Activated CD8-positive, alpha-beta memory T cell treated with anti-CD3 and anti-CD28 coated beads for 36 hours (primary cell): ENCODE measurements around the gene WWC1. TPM values are rescaled to one million over a fixed set of nuclear protein-coding genes. Genes with fewer than 3 reads are reported as not detected.
"Not testable (repeated sequence)": the region's sequence is repeated elsewhere in the genome, so short reads cannot be mapped to it uniquely, and the experiment has no call there.

Experiments used
- CTCF ChIA-PET: fragments of 350-600 bp; sonication (Branson Sonifier 250); formaldehyde crosslinking; loops from one replicate; lab custom pipeline; 2021; ENCODE audit warnings: antibody characterized with exemption; lab: Charles Lee
- POLR2A ChIA-PET: fragments of 350-600 bp; sonication (Branson Sonifier 250); formaldehyde crosslinking; loops from one replicate; lab custom pipeline; 2021; ENCODE audit warnings: antibody characterized with exemption; lab: Charles Lee
- total RNA-seq, 2 experiments: library from RNA; stranded (reverse); gene quantifications; one replicate each; pipeline ENCODE4 v1.2.3, GENCODE V29; 2021

The WWC1 gene
- total RNA-seq, 2 experiments from 2014 or later = 1.9 to 3.2 TPM

- CTCF ChIA-PET = no interaction called here
- POLR2A ChIA-PET = no interaction called here
These were observed 12.1 kb downstream of the WWC1 start for GRCh38 chr5:168303393-168304025.

GRCh38 chr5:168304349-168304748, 12.9 kb downstream of the WWC1 start:
- CTCF ChIA-PET = interaction anchor here (0.7 kb wide), 1 partner anchor 1475 kb away, joined by 3 read pairs; no protein-coding TSS in a partner anchor
- POLR2A ChIA-PET = no interaction called here

GRCh38 chr5:168305281-168305680, 13.8 kb downstream of the WWC1 start:
- ChIA-PET CTCF (interaction anchor here (0.7 kb wide), 1 partner anchor 1475 kb away, joined by 3 read pairs; no protein-coding TSS in a partner anchor), POLR2A (no interaction called here)

- POLR2A ChIA-PET = no interaction called here
- CTCF ChIA-PET = no interaction called here
These were observed 15.6 kb downstream of the WWC1 start for GRCh38 chr5:168307022-168307421.

- CTCF ChIA-PET = no interaction called here
- POLR2A ChIA-PET = no interaction called here
These were observed 16.6 kb downstream of the WWC1 start for GRCh38 chr5:168307925-168308584.

- POLR2A ChIA-PET = no interaction called here
- CTCF ChIA-PET = no interaction called here
These were observed 17.6 kb downstream of the WWC1 start for GRCh38 chr5:168308976-168309598.

- CTCF ChIA-PET, POLR2A ChIA-PET: not testable (repeated sequence)
These were observed 19.1 kb downstream of the WWC1 start for GRCh38 chr5:168310541-168310940.

GRCh38 chr5:168311061-168311566, 19.7 kb downstream of the WWC1 start:
- CTCF ChIA-PET = no interaction called here
- POLR2A ChIA-PET = no interaction called here

GRCh38 chr5:168312606-168313295, 21.3 kb downstream of the WWC1 start:
- CTCF ChIA-PET = interaction anchor here (1.2 kb wide), 1 partner anchor 51 kb away, joined by 4 read pairs; no protein-coding TSS in a partner anchor
- POLR2A ChIA-PET = no interaction called here

- ChIA-PET POLR2A (no interaction called here), CTCF (no interaction called here)
These were observed 22.3 kb downstream of the WWC1 start for GRCh38 chr5:168313596-168314204.

GRCh38 chr5:168314735-168315411, 23.4 kb downstream of the WWC1 start:
- POLR2A ChIA-PET = no interaction called here
- CTCF ChIA-PET = no interaction called here

GRCh38 chr5:168315416-168316138, 24.1 kb downstream of the WWC1 start:
- CTCF ChIA-PET = interaction anchor here (0.6 kb wide), 1 partner anchor 14 kb away, joined by 4 read pairs; no protein-coding TSS in a partner anchor
- POLR2A ChIA-PET = no interaction called here

GRCh38 chr5:168316139-168316578, 24.7 kb downstream of the WWC1 start:
- ChIA-PET POLR2A (no interaction called here), CTCF (interaction anchor here (0.6 kb wide), 1 partner anchor 15 kb away, joined by 4 read pairs; no protein-coding TSS in a partner anchor)

GRCh38 chr5:168317096-168317520, 25.7 kb downstream of the WWC1 start:
- ChIA-PET CTCF (no interaction called here), POLR2A (no interaction called here)

GRCh38 chr5:168317521-168318147, 26.2 kb downstream of the WWC1 start:
- POLR2A ChIA-PET = no interaction called here
- CTCF ChIA-PET = no interaction called here

- POLR2A ChIA-PET = no interaction called here
- CTCF ChIA-PET = no interaction called here
These were observed 26.8 kb downstream of the WWC1 start for GRCh38 chr5:168318240-168318639.

- POLR2A ChIA-PET = no interaction called here
- CTCF ChIA-PET = no interaction called here
These were observed 28.3 kb downstream of the WWC1 start for GRCh38 chr5:168319774-168320173.

GRCh38 chr5:168320805-168321204, 29.4 kb downstream of the WWC1 start:
- POLR2A ChIA-PET = no interaction called here

More at GRCh38 chr5:168320805-168321204, 29.4 kb downstream of the WWC1 start:
- CTCF ChIA-PET = no interaction called here
